CD4-positive, alpha-beta T cell treated with Interleukin-6 for 4 hours (primary cell): ENCODE results near the gene NCOA1.
"Not testable (repeated sequence)": the region's sequence is repeated elsewhere in the genome, so short reads cannot be mapped to it uniquely, and the experiment has no call there.

Experiments
- DNase-seq: peaks from one replicate; pipeline ENCODE4 v3.0.0-alpha.2; 2020; ENCODE audit warnings: mixed read lengths

Gene NCOA1

DNA sequence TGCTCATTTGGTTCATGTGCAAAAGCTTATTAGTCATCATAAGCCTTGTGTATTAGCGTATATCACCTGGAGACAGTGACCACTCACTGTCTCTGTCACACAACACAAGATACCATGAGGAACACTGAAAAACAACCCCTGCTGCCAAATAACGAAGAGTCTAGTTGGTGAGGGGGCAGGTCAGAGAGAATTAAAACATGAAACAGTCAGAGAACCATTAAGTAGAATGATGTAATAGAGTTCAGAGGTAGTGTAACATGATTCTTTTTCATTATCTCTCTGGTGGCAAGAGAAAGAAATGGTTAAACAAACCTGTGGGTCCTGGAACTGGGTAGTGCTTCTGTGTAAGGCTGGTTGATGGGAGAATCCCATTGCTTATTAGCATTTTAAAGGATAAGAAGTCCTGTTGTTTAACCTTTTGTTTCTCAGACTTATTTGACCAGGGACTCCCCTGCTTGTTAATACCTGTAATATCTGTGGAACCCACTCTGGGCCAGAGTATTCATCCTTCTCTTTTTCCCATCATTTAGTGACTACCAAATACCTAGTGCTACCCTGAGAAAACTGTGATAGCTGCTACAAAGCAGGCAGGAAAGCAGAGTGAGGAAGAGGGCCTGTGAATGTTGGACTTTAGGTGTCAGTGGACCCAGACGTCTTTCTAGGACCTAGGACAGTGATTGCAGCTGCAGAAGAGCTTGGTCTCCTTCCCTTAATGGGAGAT is 264.1 kb downstream of the NCOA1 start:
- DNase-seq: no peak

DNA sequence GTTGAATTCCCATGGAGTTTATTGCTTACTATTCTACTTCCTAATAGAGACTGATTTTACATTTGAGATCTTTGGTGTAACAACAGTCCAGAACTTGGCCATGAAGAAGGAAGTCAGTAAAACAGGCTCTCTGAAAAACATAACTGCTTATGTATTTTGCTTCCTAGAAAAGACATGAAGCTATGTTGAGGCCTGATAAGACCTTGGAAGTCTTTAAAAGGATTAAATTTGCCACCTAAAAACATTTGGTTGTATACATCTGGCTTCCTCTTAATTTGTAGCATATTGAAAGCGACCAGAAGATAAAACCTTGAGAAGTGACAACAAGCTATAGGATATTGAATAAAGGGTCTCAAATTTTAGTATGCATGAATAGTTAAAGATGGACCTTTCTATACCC is 265.7 kb downstream of the NCOA1 start:
- DNase-seq: no peak

DNA sequence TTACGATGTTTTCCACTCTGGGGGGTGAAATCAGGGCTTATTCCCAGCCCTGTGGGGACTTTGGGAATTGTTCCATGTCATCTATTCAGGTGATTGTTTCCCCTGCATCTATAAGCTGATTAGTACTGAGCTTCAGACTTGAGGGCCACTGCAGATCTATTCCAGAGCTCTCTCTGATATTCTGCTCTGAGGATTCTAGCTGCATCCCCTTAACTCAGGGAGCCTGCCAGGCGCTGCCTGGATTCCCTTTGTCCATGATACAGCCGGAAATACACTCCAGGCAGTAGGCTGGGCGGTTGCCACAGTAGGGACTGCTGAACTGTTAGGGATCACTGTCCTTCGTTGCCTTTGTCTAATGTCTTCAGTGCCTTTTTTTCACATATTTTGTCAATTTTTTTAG is 270.8 kb downstream of the NCOA1 start:
- DNase-seq: no peak

DNA sequence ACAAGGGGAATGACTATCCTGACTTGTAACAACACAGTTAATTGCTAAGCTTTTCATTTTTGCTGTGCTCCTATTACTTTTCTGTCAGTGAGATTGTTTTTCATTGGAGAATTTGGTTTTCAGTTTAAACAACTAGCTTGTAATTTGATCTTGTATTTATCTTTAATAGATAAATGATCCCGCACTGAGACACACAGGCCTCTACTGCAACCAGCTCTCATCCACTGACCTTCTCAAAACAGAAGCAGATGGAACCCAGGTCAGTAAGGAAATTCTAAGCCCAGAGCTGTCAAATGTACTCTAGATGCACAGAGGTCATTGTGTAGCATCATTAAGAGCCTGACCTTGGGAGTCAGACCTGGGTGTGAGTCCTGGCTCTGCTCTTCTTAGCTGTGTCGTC is 271.5 kb downstream of the NCOA1 start:
- DNase-seq: no peak

DNA sequence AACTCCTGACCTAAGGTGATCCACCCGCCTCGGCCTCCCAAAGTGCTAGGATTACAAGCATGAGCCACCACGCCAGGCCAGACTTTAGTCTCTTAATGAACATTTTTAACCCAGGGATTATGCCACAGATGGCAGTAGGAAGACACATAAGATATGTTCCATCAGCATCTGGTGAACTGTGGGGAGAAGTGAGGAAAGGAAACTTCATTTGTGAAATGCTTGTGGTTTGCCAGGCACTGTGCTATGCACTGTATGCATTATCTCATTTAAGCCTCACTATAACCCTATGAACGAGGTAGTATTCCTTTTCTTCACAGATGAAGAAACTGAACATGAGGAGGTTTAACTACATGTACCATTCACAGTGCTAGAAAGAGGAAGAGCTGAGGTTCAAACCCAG is 272.8 kb downstream of the NCOA1 start:
- DNase-seq: no peak

DNA sequence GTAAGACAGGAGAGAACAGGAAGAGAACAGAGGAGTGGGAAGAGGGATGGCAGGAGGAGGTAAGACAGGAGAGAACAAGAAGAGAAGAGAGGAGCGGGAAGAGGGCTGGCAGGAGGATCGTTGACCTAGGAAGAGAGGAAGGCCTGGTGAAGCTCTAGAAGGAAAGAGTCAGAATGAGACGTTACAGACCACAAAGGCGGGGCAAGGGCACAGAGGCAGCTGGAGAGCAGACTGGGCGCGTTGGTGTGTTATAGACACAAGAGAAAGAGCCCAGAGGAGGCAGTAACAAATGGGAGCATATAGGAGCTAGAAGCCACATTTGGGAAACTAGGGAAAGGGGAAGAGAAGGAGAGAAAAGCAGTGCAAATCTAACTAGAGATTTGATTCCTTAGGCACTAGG is 275.6 kb downstream of the NCOA1 start:
- DNase-seq: no peak

DNA sequence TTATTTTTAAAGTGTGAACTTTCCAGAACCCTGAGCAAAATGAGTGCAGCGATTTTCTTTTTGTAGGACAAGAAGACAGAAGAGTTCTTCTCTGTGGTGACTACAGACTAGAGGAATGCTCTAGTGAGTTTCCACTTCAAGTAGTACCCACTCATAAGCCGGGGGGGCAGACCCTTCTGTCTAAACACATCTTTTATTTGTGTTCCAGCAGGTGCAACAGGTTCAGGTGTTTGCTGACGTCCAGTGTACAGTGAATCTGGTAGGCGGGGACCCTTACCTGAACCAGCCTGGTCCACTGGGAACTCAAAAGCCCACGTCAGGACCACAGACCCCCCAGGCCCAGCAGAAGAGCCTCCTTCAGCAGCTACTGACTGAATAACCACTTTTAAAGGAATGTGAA is 277.0 kb downstream of the NCOA1 start:
- DNase-seq: no peak

DNA sequence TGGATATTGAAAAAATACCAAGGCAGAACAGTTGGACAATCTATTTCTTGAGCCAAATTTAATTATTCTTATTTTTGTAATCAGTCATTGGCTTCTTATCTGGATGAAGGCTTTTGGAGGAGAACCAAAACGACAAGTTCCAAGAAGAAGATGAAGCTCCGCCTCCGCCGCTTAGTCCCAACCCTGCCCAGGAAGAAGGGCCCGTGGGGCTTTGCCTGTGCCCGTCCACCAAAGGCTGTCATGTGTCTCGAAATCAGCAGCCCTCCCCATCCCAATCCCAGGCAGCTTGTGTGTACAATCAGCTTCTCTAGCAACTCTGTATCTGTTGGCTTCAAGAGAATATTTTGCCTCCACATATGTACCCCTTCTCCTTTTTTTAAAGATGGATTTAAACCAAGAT is 277.5 kb downstream of the NCOA1 start:
- DNase-seq: no peak

DNA sequence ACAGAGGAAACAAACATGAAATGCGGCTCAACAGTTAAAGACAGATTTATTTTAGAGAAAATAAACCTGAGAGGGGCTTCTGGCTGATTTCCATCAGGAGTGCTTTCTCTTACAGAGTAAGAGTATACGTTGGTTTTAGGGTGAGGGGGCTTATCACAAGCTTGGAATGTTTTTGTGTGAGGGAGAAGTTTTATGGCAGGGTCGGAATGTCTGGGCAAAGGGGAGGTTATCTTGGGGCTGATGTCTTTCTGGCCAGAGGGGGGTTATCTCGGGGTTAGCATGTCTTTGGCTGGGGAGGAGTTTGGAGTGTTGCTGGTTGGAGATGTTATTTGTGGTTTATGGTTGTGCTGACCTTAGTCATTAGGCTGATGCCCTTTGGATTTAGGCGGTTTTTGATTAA is 280.0 kb downstream of the NCOA1 start:
- no peak for DNase-seq

DNA sequence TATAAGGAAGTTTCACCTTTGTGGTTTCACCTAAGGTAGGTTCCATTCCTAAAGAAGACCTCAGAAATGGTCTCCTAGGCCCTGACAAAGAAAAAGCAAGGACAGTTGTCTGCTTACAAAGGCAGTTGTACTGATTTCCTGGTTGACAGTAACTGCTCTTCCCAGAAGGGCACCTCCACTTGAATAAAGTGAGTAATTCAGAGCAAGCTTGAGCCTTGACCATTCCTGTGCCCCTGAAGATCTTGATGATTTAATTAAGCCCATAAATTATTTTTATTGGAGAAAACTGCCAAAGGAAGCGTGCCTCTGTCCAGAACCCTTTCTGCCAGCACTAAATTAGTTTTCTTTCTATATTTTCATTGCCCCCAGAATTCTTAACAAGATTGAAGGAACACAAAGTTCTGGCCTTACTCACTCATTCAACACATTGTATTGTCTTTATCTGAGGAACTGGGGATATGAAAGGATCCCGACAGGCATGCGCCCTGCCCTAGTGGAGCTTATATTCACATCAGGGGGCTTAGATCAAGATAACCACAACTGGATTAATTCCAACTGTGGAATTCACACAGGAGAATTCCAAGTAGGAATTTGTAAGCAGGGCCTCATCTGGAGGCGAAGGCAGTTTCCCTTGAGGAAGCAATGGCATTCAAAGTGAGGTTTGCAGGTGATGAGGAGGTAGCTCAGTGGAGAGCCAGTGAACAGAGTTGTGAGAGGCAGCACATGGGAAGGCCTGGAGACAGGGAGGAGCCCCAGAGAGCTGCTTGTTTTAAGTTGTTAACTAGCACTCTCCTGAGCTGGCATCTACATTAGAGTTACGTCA is 280.9 kb downstream of the NCOA1 start:
- no peak for DNase-seq

DNA sequence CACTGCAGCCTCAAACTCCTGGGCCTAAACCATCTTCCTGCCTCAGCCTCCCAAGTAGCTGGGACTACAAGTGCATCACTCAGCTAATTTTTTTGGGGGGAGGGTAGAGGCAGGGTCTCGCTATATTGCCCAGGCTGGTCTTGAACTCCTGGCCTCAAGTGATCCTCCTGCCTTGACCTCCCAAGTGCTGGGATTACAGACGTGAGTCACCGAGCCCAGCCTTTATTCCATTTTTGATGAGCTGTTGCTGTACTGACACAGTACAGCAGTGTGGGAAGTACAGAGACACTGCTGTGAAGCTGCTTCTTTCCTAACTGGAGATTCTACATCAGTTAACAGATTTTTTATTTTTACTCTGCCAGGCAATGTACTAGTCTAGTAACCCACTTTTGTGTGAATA is 283.3 kb downstream of the NCOA1 start:
- no peak for DNase-seq

DNA sequence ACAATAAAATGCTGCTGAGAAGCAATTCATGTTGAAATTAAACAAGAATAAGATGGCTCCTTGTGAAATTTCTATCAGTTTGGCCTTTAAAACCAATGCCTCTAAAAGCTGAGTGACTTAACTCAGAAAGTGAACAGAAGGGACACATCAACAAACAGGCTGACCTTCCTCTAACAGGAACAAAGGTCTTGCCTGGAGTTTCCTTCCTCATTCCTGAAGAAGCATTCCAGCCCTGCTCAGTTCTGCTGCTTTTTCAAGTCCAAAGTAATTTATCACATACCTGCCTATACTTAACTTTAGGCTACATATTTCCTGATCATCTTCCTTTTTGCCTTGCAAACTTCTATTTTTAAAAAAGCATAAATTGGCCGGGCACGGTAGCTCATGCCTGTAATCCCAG is 288.1 kb downstream of the NCOA1 start:
- DNase-seq: no peak

DNA sequence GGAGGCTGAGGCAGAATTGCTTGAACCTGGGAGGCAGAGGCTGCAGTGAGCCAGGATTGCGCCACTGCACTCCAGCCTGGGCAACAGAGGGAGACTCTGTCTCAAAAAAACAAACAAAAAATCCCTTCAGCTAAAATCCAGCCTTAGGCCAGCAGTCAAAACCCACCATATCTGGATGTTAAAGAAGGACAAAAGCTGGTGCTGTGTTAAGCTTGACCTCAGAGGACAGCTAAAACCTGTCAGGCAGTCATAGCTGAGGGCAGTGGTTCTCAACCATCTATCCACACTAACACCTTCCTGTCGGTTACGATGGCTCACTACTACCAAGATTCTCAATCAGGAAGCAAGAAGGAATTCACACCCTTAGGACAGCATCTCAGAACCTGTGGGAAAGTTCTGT is 292.6 kb downstream of the NCOA1 start:
- no peak for DNase-seq

DNA sequence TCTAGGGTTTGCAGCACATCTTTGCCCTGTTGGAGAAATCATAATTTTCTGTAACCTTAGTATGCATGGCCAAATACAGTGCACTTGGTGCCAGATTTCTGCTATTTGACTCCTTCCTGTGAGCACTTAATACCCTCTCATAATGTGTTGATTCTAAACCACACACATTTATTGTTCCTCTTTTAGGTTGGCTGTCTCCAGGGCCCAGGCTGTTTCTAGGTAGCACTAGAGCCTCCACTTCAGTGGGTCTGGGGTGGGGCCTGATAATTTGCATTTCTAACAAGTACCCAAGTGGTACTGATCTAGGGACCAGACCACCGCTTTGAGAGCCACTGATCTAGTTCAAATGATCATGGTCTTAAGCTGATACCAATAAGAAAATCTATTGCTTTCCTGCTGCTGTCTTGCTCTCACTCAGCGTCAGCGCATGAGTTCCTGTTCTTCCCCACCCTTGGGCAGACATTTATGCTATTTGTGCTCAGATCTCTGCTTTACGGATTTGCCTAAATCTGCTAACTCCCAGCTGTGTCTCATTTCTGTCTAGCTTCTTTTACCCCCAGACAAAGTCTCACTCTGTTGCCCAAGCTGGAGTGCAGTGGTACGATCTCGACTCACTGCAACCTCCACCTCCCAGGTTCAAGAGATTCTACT is 294.7 kb downstream of the NCOA1 start:
- no peak for DNase-seq

DNA sequence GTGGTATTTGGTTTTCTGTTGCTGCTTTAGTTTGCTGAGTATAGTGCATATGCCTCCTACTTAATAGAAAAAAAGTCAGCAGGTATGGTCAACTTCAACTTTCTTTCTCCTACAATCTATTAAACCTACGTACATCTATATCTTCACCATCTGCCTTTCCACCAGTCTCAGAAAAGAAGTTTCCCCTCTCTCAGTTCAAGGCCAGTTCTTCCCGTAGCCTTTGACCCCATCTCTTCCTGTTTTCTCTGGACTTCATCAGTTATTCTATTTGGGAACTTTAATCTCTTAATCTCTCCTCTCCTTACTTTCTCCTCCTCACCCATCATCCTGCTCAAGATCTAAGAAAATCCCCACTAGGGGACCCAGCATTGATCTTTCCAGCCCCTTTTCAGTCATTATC is 296.5 kb downstream of the NCOA1 start:
- no peak for DNase-seq

DNA sequence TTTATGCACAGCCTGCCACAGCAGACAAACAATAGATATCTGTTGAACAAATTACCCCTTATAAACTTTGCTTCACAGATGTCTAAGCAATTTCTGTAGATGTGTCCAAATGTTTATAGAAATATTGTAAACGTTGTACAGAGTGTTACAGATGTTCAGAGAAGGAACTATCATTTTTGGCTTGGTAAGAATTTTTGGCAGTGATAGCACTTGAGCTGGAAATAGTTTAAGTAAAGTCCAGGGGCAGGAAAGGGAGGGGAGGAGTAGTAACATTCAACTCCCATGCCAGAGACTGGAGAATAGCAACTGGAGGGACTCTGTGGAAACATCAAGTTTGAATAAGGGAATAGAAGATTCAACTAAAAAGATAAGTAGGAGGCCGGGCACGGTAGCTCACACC is 297.8 kb downstream of the NCOA1 start:
- no peak for DNase-seq

DNA sequence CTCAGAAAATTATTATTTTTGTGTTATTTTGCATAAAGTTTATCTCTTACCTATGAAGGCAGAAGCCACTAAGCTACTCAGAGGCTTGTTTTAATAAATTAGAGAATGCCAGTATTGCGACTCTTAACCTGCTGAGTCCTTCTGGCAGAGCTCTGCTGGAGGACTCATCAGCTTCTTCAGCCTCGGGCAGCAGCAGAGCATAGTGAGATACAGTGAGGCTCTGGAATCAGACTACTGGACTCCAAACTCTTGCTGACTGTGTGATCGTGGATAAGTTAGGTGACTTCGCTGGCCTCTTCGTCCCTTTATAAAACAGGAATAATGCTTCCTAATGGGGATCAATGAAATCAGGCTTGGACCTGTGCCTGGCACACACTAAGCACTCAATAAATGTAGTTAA is 300.4 kb downstream of the NCOA1 start:
- no peak for DNase-seq

DNA sequence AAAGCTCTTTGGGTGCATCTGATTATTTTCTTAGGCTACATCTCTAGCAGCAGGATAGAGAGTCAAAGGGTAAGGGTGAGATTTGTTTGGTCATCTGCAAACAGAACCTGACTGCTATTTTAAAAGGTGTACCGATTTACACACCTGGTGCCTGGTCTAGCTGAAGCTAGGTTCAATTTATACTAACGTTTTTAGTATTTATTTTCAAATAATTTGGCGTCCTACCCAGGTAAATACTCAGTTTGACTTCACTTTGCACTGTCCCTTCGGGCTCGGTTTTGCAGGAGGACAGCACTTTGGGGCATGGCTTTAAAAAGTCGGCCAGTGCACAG is 301.5 kb downstream of the NCOA1 start:
- no peak for DNase-seq

DNA sequence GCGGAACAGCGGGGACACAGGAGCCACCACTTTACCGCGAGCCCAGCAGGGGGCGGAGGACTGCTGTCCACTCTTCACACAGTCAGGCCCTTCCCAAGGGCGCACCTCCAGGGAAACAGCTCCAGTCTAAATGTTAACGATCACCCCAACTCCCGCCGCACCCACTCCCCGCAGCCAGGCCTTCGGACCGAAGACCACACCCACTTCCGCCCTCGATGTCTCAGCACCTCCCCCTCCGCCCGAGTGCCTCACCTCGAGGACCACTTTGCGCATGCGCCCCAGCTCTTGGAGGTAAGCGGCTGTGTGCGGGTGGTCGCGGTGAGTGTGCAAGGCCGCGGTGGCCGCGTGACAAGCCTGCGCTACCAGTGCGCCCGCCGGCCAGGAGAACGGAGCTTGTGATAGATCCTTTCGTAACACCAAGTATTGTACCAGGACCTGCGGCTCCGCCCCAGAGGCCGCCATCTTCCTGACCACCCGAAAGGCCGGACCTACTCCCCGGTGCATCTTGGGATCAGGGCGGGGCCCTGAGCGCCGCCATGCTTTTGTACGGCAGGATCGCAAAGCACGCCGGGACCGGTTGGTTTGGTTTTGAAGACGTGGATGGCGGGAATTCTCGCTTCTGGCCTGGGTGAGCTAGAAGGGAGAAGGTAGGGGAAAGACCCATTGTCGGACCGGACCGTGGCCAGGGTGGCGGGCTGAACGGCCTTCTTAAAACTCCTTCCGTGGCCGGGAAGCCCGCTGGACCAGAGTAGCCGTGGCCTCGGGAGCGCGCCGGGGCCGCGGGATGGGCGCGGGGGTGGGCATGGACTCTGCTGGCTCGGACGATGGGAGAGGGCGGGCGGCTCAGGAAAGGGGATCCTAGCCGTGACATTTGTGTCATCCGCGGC is 302.1 kb downstream of the NCOA1 start, which contains the start of the genes CENPO and PTRHD1:
Gene CENPO, plus strand, starts transcription at position 552 of the 887 bp plus-strand sequence. CDS start 495 bp downstream, outside the sequence.
Gene PTRHD1, minus strand, starts transcription at position 518 of the 887 bp plus-strand sequence. Its CDS starts 14 bp downstream, at position 504.
- peak; percentile 96 for DNase-seq

DNA sequence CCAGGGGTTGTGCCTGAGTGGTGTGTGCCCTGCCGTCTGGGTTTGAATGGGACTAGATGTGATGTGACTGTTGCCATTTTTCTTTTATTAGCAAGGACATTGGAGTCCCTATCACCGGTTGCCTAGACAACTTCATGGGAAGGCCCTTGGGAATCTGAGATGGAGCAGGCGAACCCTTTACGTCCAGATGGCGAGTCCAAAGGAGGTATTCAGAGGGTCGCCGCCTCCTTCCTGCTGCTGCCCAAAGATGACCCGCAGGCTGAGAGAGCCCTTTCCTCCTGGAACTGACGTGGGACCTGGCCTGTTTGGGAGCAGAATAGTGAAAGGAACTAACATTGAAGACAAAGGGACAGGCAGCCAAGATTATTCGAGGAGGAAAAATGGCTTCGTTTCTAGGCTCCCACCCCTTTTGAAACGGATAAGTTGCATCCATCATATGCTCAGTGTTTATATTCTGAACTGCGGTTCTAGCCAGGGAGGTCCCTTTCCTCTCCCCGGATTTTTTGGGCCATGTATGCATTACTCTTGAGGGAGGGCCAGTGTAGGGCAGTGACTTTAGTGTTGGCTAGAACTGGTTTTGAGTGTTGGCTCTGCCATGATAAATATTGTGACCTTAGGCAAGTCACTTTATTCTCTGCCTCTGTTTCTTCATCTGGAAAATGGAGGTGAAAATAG is 302.8 kb downstream of the NCOA1 start:
- DNase-seq: no peak

DNA sequence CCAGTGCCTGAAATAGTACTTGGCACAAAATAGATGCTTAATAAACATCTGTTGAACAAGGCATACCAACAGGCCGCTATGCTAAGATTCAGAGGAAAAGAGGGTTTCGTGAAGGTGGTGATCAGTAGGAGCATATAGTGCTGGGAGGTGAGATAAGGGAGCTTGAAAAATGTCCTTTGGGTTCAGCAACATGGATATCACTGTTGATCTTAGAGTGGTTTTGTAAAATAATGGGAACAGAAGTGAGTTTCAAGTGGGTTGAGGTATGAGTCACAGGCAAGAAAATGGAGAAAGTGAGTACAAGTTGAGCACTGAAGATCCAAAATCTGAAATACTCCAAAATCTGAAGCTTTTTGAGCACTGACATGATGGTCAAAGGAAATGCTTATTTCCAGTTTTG is 306.6 kb downstream of the NCOA1 start:
- no peak for DNase-seq

DNA sequence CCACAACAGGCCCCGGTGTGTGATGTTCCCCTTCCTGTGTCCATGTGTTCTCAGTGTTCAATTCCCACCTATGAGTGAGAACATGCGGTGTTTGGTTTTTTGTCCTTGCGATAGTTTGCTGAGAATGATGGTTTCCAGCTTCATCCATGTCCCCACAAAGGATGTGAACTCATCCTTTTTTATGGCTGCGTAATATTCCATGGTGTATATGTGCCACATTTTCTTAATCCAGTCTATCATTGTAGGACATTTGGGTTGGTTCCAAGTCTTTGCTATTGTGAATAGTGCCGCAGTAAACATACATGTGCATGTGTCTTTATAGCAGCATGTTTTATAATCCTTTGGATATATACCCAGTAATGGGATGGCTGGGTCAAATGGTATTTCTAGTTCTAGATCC is 309.4 kb downstream of the NCOA1 start:
- not testable (repeated sequence) for DNase-seq
